GM19099 (cell line): ENCODE results near the gene RAB6B.

Experiments used
- POLR2A ChIP-seq: IDR thresholded peaks from 3 replicates; pipeline ENCODE4 v1.6.1; 2011; ENCODE audit warnings: low read depth; ENCODE audit not compliant: insufficient read length; ENCODE audit errors: extremely low read depth

The RAB6B gene

GRCh38 chr3:133892541-133893231 lies 3.0 kb downstream of the RAB6B start:
- no peak for TF ChIP-seq POLR2A

GRCh38 chr3:133891662-133892378 lies 3.9 kb downstream of the RAB6B start:
- TF ChIP-seq POLR2A = no peak

- no peak for TF ChIP-seq POLR2A
Measured at GRCh38 chr3:133890972-133891644, 4.6 kb downstream of the RAB6B start.

DNA sequence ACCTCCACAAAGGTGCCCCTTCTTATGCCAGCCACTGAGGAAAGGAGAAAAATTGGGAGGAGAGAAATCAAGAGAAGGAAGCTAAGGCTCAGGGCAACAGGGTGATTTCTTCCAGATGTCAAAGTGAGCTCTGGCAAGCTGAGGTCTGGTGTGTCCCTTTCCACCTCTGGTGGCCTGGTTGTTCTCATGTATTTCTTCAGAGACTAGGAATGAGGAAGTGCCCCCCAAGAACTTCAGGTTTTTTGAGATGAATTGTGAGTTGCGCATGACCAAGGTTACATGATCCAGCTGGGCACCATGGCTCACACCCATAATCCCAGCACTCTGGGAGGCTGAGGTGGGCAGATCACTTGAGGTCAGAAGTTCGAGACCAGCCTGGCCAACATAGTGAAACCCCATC lies 5.6 kb downstream of the RAB6B start:
- TF ChIP-seq POLR2A = no peak

- no peak for TF ChIP-seq POLR2A
Measured at GRCh38 chr3:133888726-133889340, 6.8 kb downstream of the RAB6B start.

DNA sequence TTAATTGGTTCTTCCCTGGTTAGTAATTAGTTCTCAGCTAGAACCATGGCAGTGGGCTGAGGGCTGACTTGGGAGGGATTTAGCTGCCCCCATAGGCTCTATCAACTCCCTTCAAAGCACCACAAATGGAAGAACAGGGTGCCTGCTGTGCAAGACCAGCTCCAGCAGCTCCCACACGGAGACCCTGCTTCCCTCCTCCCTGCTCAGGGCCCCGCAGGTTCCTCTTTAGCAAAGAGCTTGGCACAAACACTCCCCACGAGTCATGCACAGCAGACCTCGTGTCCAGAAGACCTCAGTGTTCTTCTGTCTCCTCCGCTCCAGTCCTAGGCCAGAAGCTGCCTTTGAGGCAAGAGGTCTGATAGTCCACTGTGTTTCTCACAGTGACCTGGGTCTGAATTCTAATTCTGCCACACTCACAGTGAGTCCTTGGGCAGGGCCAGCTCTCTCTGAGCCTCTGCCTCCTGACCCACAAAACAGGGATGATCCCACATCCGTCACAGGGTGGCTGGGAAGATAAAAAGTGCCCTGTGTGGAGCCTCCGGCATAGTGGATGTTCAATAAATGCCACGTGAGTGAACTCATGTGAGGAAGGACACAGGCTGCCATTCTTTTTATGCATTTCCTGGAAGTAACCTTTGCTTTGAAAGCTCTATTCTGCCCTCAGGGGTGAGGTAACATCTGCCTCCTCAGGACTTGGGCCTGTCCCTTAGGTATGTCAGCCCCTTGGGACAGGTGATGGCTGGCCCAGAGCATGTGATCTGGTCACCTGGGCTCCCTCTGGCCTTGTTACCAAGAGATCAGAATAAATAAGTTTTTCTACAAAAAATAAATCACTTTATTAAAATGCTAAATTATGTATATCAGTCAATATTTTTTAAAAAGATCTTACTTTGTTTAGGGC lies 7.6 kb downstream of the RAB6B start:
- no peak for TF ChIP-seq POLR2A

- no peak for TF ChIP-seq POLR2A
Measured at GRCh38 chr3:133887074-133887802, 8.4 kb downstream of the RAB6B start.

GRCh38 chr3:133886031-133886722 lies 9.5 kb downstream of the RAB6B start:
- TF ChIP-seq POLR2A = no peak

DNA sequence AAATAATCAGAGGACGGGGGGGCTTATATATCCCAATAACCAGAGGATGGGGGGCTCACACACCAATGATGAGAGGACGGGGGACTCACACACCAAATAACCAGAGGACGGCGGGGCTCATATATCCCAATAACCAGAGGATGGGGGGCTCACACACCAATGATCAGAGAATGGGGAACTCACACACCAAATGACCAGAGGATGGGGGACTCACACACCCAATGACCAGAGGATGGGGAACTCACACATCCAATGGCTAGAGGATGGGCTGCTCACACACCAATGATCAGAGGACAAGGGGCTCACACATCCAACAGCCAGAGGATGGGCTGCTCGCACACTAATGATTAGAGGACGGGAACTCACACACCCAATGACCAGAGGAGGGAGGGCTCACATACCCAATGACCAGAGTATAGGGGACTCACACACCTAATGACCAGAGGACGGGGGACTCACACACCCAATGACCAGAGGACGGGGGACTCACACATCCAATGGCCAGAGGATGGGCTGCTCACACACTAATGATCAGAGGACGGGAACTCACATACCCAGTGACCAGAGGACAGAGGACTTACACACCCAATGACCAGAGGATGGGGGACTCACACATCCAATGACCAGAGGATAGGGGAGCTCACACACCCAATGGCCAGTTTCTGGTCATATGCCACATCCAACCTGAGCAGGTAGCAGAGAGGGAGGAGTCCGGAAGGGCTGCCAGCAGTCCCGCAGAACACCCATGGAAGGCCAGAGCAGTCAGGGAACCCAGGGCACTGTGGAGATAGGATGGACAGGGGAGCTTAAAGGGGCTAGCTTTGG lies 10.6 kb downstream of the RAB6B start:
- TF ChIP-seq POLR2A = no peak

- TF ChIP-seq POLR2A = no peak
Measured at GRCh38 chr3:133884054-133884886, 11.4 kb downstream of the RAB6B start.

- no peak for TF ChIP-seq POLR2A
Measured at GRCh38 chr3:133883641-133884040, 12.0 kb downstream of the RAB6B start.

DNA sequence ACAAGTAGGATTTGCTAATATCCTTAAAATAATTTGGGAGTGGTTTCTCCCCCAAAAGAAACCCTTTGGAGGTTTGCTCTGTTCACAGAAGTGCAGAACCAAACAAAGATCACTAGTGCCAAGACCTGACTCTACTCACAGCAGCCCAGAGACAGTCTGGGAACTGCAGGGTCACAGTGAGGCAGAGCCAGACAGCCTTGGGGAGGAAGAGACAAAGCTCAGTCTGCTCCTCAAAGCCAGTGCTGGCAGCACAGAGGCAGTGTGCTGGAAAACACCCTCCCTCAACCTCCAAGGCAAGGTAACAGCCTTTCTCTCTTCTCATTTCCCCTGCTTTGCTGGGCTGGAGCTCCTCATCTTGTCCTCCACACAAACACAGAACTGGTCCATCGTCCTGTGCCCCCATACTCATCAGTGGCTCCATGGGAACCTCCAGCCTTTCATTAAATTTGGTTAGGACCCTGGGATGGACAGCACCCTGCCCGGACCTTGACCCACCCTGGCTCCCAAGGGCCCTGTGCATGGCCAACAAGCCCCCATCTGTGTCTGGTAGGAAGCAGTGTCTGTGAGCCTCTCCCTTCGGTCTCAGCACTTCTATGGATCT lies 12.6 kb downstream of the RAB6B start:
- no peak for TF ChIP-seq POLR2A
